ENCODE measurements around the gene GGT1. TPM values are rescaled to one million over a fixed set of nuclear protein-coding genes. Genes with fewer than 3 reads are reported as not detected.

GGT1 gene
- total and polyA plus RNA-seq, 2 of the 8 experiments (the other 6 are each of a cell fraction or from before 2014, with no cell fraction given): 14.4 to 29.2 TPM

Other genes starting within 250 kb of the GGT1 start
- 7.1 and 7.2 TPM in 2 replicates for gene ADORA2A, start 175.6 kb upstream of the GGT1 start, total RNA-seq (2021; fragmentation: NEBNext Ultra II Directional; extraction: Animal tissue kit (Norgen Biotek cat#: 25700))
- 20.3 and 22.1 TPM in 2 replicates for gene ADORA2A, start 175.6 kb upstream of the GGT1 start, polyA plus RNA-seq (2011; rRNA removed)
- not detected in 2 replicates for gene UPB1, start 107.9 kb upstream of the GGT1 start, total RNA-seq (2021; fragmentation: NEBNext Ultra II Directional; extraction: Animal tissue kit (Norgen Biotek cat#: 25700))
- 0.05 and 0.09 TPM in 2 replicates for gene UPB1, start 107.9 kb upstream of the GGT1 start, polyA plus RNA-seq (2011; rRNA removed)
- gene GUCD1, start 48.1 kb upstream of the GGT1 start, total RNA-seq (2021; fragmentation: NEBNext Ultra II Directional; extraction: Animal tissue kit (Norgen Biotek cat#: 25700)): 74.3 and 85.2 TPM in 2 replicates
- 128 and 135 TPM in 2 replicates for gene GUCD1, start 48.1 kb upstream of the GGT1 start, polyA plus RNA-seq (2011; rRNA removed)
- 200 TPM in 2 replicates for gene SNRPD3, start 47.2 kb upstream of the GGT1 start, total RNA-seq (2021; fragmentation: NEBNext Ultra II Directional; extraction: Animal tissue kit (Norgen Biotek cat#: 25700))
- 258 and 455 TPM in 2 replicates for gene SNRPD3, start 47.2 kb upstream of the GGT1 start, polyA plus RNA-seq (2011; rRNA removed)
- 10.9 and 12.2 TPM in 2 replicates for gene LRRC75B, start 10.1 kb upstream of the GGT1 start, total RNA-seq (2021; fragmentation: NEBNext Ultra II Directional; extraction: Animal tissue kit (Norgen Biotek cat#: 25700))
- 26.6 and 39.0 TPM in 2 replicates for gene LRRC75B, start 10.1 kb upstream of the GGT1 start, polyA plus RNA-seq (2011; rRNA removed)
- 0.33 and 0.34 TPM in 2 replicates for gene PIWIL3, start 171.5 kb downstream of the GGT1 start, total RNA-seq (2021; fragmentation: NEBNext Ultra II Directional; extraction: Animal tissue kit (Norgen Biotek cat#: 25700))
- gene PIWIL3, start 171.5 kb downstream of the GGT1 start, polyA plus RNA-seq (2011; rRNA removed): 0.03 and 0.09 TPM in 2 replicates
- gene SGSM1, start 203.0 kb downstream of the GGT1 start, total RNA-seq (2021; fragmentation: NEBNext Ultra II Directional; extraction: Animal tissue kit (Norgen Biotek cat#: 25700)): 5.2 and 5.4 TPM in 2 replicates
- 2.8 and 4.6 TPM in 2 replicates for gene SGSM1, start 203.0 kb downstream of the GGT1 start, polyA plus RNA-seq (2011; rRNA removed)

Measured in H1 (cell line).